Activated CD4-positive, alpha-beta T cell treated with anti-CD3 and anti-CD28 coated beads, Interleukin-2, amount 50 U/mL, for 4 hours (primary cell): ENCODE results near the gene PIP5K1B.

Experiments
- DNase-seq, 2 experiments: peaks; one replicate each; pipeline ENCODE4 v3.0.0-alpha.2; 2020

Gene PIP5K1B

GRCh38 chr9:68777070-68777763 is 72.2 kb downstream of the PIP5K1B start:
- DNase-seq: no peak

DNA sequence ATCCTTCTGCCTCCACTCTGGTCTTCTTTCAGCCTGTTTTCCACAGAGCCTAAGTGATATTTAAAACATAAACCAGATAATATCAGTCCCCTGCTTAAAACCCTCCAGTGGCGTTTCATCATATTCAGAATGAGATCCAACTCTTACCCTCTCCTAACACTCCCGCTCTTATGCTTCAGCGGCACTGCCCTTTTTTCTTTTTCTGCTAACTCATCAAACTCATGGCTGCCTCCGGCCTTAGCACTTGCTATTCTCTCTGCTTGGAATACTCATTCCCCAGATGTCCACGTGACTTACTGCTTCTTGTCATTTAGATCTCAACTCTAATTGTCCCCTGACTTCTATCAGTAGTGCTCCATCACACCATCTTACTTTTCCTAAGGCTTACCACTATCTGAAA is 73.6 kb downstream of the PIP5K1B start:
- no peak for DNase-seq

DNA sequence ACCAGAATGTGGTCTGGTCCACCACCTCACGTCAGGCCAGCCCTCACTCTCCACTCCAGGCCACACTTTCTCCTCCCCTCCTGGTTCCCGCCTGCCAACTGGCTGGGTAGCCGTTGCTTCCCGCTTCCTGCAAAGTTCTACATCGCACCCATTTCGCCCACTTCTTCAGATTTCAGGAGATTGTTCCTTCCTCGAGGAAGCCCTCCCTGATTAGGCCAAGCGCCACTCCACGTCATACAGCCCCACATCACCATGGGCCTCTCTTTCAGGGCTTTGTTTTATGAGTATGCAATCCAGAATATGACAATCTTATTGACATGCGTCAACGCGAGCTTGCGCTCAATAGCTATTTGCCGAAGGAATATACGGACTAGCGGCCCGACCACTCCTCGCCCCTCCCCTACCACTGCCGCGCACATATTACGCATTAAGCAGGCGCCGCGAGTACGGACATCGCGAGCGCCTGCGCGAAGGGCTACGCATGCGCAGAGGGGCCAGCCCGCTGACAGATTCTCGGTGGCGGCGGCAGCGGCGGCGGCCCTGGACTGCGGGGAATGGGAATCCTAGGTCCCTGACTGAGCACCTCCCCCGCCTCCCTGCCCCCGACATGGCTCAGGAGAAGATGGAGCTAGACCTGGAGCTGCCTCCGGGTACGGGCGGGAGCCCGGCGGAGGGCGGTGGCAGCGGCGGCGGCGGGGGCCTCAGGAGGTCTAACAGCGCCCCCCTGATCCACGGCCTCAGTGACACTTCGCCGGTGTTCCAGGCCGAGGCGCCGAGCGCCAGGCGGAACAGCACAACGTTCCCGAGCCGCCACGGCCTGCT is 74.7 kb downstream of the PIP5K1B start:
- DNase-seq: peak; percentile 93 to 94

DNA sequence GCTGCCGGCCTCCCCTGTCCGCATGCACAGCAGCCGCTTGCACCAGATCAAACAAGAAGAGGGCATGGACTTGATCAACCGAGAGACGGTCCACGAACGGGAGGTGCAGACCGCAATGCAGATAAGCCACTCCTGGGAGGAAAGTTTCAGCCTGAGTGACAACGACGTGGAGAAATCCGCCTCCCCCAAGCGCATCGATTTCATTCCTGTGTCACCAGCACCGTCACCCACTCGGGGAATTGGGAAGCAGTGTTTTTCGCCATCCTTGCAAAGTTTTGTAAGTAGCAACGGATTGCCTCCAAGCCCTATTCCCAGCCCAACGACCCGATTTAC is 75.3 kb downstream of the PIP5K1B start:
- no peak for DNase-seq

DNA sequence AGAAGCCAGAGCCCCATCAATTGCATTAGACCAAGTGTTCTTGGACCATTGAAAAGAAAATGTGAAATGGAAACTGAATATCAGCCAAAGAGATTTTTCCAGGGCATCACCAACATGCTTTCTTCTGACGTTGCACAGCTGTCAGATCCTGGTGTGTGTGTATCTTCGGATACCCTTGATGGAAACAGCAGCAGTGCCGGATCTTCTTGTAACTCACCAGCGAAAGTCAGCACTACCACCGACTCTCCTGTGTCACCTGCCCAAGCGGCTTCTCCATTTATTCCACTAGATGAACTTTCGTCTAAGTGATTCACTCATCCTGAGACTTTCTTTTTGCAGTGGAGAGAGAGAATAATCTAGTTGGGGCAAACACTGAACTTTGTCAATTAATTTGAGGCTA is 75.7 kb downstream of the PIP5K1B start:
- no peak for DNase-seq

DNA sequence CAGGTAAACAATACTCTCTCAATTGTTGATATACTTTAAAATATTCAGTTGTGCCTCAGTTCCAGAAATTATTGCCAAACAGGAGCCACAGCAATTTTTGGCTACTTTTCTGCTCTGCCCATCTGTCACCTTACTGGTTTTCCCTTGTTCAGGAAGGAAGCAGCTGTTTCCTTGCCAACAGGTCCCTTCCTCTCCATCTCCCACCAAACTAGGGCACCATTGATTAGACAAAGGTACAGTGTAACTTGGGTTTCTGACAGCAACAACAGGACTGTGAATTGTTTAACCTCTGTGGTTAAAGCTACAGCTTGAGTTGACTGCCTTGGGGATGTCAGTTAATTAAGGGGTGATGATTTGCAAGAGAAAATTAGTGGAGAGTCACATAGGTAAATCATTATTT is 76.9 kb downstream of the PIP5K1B start:
- DNase-seq: no peak

DNA sequence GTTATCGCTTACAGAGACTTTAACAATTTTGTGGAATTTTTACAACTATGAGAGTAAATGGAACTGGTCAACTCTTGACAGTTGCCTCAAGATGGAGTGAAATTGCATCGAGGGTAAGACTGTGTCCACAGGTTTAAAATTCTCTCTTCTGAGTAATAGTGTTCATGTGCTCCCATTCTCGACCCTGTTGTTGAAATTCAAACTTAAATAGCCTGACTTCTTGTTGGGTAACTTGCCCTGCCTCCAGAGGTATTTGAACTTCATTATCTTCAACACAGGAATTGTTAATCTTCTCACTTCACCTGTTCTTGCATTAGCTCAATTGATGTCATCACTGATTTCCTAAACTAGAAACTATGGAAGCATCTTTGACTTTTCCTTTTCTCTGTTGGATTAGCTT is 77.5 kb downstream of the PIP5K1B start:
- DNase-seq: no peak

- no peak for DNase-seq
Measured at GRCh38 chr9:68785965-68786364, 80.9 kb downstream of the PIP5K1B start.

- no peak for DNase-seq
Measured at GRCh38 chr9:68791169-68791568, 86.1 kb downstream of the PIP5K1B start.

GRCh38 chr9:68793605-68794343 is 88.7 kb downstream of the PIP5K1B start:
- no peak for DNase-seq

DNA sequence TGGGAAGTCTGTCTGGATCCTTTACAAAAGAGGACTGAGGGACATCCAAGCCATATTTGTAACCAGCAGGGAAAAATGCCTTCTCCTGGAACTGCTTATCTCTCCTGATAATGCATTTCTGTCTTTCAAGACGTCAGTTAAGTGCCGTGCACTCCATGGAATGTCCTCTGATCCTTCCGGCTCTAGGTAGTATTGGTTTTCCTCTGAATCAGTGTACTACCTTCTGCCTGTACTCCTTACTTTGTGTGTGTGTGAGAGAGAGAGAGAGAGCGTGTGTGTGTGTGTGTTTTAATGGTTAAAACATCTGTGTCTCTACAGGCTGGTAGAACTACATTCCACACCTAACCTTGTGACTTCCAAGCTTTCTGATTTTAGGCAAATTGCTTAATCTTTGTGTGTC is 89.9 kb downstream of the PIP5K1B start:
- DNase-seq: no peak

DNA sequence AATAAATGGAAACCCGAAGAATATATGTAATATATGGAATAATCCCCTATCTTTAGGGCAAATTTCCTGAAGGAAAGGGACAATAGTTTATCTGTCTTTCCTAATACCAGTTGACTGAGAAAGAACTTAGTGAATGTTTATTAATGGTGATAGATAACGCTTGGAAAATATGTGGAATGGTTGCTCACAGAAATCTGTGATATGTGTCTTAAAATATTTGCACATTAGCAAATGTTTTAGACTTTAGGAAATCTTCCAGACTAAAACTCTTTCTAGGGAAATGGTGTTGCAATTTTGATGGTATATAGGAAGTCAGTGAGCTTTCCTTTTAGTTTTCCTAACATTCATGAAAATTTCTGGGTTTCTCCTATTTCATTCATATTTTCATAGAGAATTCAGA is 90.4 kb downstream of the PIP5K1B start:
- no peak for DNase-seq

DNA sequence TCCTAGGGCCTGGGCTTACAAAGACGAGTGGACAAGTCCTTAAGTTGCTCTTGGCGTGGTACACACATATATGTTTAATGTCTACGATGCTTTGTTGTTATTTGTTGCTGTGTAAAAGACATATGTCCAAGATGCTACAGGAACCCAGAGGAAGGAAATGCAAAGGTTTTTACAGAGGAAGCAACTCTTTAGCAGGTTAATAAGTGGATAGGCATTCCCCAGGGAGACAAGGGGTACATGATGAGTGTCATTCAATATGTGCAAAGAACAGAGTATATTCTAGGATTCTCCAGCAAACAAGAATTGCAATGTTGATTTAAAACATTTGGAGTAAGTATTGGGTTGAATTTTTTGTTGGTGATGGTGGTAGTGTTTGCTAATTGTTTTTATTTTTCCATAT is 92.1 kb downstream of the PIP5K1B start:
- DNase-seq: no peak

- no peak for DNase-seq
Measured at GRCh38 chr9:68798423-68798822, 93.4 kb downstream of the PIP5K1B start.

DNA sequence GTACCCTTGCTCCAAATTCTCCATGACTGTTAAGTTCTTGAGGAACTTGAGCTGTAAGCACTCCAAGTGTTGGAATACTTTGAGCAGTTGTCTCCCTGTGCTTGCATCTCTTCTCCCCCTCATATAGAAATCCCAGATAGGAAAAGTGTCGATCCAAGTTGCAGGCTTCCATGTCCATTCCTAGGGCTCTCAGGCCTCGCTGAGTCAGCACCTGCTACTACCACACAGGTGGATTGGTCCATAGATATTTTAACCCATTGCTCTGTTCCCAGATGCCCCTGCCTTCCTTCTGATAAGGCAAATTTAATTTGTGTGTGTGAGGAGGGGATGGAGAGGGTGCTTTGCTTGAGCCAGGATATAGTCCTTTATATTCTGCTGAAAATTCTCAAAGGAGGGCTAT is 95.8 kb downstream of the PIP5K1B start:
- no peak for DNase-seq

DNA sequence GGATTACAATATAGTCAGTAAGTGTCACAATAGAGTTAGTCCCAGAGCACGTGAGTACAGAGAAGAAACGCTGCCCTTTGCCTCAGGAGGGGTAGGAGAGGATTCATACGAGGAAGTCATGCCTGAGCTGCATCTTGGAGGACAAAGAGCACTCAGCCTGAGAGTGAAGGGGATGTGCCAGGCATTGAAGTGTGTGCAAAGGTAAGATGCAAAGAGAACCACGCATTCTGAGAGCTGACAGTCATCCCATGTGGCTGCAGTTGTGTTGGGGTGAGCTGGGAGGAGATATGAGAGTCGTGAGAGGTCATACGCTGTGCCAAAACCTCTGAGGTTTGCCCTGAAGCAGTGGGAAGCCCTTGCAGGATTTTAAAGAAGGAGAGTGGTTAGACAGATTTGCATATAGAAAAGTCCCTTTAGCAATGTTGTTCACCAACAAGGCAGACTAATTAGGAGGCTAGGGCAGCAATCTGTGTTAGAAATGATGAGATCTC is 97.5 kb downstream of the PIP5K1B start:
- DNase-seq: no peak

DNA sequence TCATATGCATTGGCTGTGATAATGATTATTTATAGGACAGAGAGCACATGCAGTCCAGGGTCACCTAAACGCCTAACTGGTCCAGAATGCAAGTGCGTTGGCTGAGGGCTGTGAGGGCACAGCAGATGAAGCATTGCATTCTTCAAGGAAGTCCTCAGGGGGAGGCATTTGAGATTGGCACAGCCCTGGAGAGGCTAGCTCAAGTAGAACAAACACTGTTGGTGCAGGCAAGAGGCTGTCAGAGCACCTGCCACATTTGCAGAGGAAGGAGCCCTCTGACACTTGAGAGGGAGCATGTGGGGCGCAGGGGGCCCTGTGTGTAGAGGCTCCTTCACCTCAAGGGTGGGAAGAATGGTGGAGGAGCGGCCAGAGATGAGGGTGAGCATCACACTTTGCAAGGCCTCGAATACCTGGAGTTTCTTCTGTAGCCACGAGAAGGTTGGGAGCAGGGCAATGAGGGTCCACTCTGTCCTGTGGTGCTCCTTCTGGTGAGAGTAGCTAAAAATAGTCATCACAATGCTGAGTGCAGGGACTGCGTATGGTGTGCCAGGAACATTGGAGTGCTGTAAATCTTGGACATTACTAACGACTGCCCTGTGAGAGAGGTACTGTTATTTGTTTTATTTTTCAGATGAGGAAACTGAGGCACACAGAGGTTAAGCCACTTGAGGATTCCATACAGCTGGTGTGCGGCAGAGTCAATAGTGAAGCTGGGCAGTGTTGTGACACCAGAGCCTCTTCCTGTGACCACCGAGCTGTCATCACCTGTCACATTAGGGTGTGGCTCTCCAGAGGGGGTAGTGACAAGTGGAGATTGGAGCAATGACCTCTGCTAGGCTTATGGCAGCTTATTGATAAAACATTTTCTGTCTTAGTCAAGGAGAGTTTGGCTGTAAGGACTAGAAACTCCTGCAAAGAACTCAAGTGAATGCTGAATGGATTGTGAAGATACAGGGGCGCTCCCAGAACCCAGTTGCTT is 100.2 kb downstream of the PIP5K1B start:
- no peak for DNase-seq

GRCh38 chr9:68805890-68806517 is 101.0 kb downstream of the PIP5K1B start:
- DNase-seq: no peak

DNA sequence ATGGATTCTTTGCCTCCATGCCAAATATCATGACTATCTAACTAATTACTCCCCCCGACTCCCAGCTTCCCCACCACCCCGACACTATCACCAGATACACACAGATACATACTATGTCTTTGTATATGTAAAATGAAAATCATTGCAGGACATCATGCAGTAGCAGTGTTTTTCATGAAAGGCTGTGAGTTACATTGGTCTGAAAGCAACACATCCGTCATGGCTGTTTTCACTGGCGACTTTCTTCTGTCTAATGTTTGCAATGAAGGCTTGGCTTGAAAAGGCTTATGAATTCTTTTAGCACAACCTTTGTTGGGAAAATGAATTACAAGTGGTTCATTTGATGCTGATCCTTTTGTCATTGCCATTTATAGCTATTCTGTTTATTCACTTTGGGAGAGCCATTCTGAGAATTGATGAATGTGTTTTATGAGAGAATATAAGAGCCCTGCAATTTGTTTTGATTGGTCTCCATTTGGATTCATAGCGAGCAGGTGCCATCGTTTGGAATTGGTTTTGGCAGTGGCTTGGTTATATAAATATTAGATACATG is 103.4 kb downstream of the PIP5K1B start:
- no peak for DNase-seq

- DNase-seq: no peak
Measured at GRCh38 chr9:68817079-68817875, 112.2 kb downstream of the PIP5K1B start.

- DNase-seq: no peak
Measured at GRCh38 chr9:68819065-68819464, 114.0 kb downstream of the PIP5K1B start.
